H9 (cell line): ENCODE results near the gene RAB6A. TPM values are rescaled to one million over a fixed set of nuclear protein-coding genes. Genes with fewer than 3 reads are reported as not detected.

Experiments
- DNase-seq: peaks from one replicate; pipeline ENCODE4 v3.0.0-alpha.2; 2017
- H2AFZ ChIP-seq: one replicate; pipeline ENCODE4 v1.6.1; 2013; ENCODE audit warnings: mild to moderate bottlenecking, low read length, control low read depth, moderate library complexity
- H2AK5ac ChIP-seq: 2 replicates; pipeline ENCODE4 v1.6.1; 2013; ENCODE audit warnings: low read length, control low read depth, mixed read lengths; ENCODE audit not compliant: insufficient read length
- H2BK120ac ChIP-seq: one replicate; pipeline ENCODE4 v1.6.1; 2013; ENCODE audit warnings: low read depth, mild to moderate bottlenecking, low read length, control low read depth, inconsistent platforms; ENCODE audit not compliant: poor library complexity, severe bottlenecking
- H2BK12ac ChIP-seq: 2 replicates; pipeline ENCODE4 v1.6.1; 2013; ENCODE audit warnings: low read length, control low read depth, mixed read lengths, low read depth; ENCODE audit not compliant: insufficient read length
- H2BK15ac ChIP-seq: 2 replicates; pipeline ENCODE4 v1.6.1; 2013; ENCODE audit warnings: low read depth, low read length, control low read depth
- H2BK20ac ChIP-seq: one replicate; pipeline ENCODE4 v1.6.1; 2013; ENCODE audit warnings: low read depth, mild to moderate bottlenecking, low read length, control low read depth, inconsistent platforms; ENCODE audit not compliant: poor library complexity, severe bottlenecking
- H2BK5ac ChIP-seq: 2 replicates; pipeline ENCODE4 v1.6.1; 2013; ENCODE audit warnings: low read length, control low read depth, mixed read lengths; ENCODE audit not compliant: insufficient read length
- H3K14ac ChIP-seq: 2 replicates; pipeline ENCODE4 v1.6.1; 2013; ENCODE audit warnings: low read length, control low read depth; ENCODE audit not compliant: insufficient read depth
- H3K18ac ChIP-seq: 2 replicates; pipeline ENCODE4 v1.6.1; 2013; ENCODE audit warnings: low read depth, mild to moderate bottlenecking, mixed read lengths, low read length, control low read depth; ENCODE audit not compliant: insufficient read length
- H3K23ac ChIP-seq: 2 replicates; pipeline ENCODE4 v1.6.1; 2013; ENCODE audit warnings: low read length, control low read depth, mixed read lengths, low read depth; ENCODE audit not compliant: insufficient read length
- H3K23me2 ChIP-seq: 2 replicates; pipeline ENCODE4 v1.6.1; 2013; ENCODE audit warnings: low read depth, mild to moderate bottlenecking, mixed read lengths, low read length, control low read depth; ENCODE audit not compliant: insufficient read length, poor library complexity, severe bottlenecking
- H3K27ac ChIP-seq: 2 replicates; pipeline ENCODE4 v1.5.1; 2013; ENCODE audit warnings: low read length, control low read depth, mixed read lengths, low read depth; ENCODE audit not compliant: insufficient read length
- H3K27me3 ChIP-seq: 2 replicates; pipeline ENCODE4 v1.6.1; 2013; ENCODE audit warnings: low read length, control low read depth, inconsistent platforms; ENCODE audit not compliant: insufficient read depth
- H3K4ac ChIP-seq: 2 replicates; pipeline ENCODE4 v1.6.1; 2013; ENCODE audit warnings: low read depth, mild to moderate bottlenecking, control low read depth, inconsistent platforms, low read length, moderate library complexity
- H3K4me1 ChIP-seq: 2 replicates; pipeline ENCODE4 v1.6.1; 2013; ENCODE audit warnings: low read length, control low read depth, inconsistent platforms; ENCODE audit not compliant: insufficient read depth
- H3K4me2 ChIP-seq: 2 replicates; pipeline ENCODE4 v1.6.1; 2013; ENCODE audit warnings: low read length, control low read depth, mixed read lengths; ENCODE audit not compliant: insufficient read length, insufficient read depth
- H3K56ac ChIP-seq: 2 replicates; pipeline ENCODE4 v1.6.1; 2013; ENCODE audit warnings: low read depth, mild to moderate bottlenecking, mixed read lengths, low read length, control low read depth; ENCODE audit not compliant: insufficient read length
- H3K79me1 ChIP-seq: 2 replicates; pipeline ENCODE4 v1.6.1; 2013; ENCODE audit warnings: low read depth, mild to moderate bottlenecking, moderate library complexity, low read length, control low read depth, inconsistent platforms; ENCODE audit not compliant: insufficient read depth, poor library complexity, severe bottlenecking
- H3K79me2 ChIP-seq: 2 replicates; pipeline ENCODE4 v1.6.1; 2013; ENCODE audit warnings: low read length, control low read depth, inconsistent platforms; ENCODE audit not compliant: insufficient read depth
- H3K9ac ChIP-seq: 2 replicates; pipeline ENCODE4 v1.6.1; 2013; ENCODE audit warnings: low read length, control low read depth, mixed read lengths; ENCODE audit not compliant: insufficient read length; ENCODE audit errors: extremely low read depth
- H3K9me3 ChIP-seq: one replicate; pipeline ENCODE4 v1.6.1; 2013; ENCODE audit warnings: low read depth, low read length, inconsistent platforms; ENCODE audit not compliant: control insufficient read depth
- H3T11ph ChIP-seq: one replicate; pipeline ENCODE4 v1.6.1; 2013; ENCODE audit warnings: mild to moderate bottlenecking, low read length, control low read depth, inconsistent platforms
- H4K20me1 ChIP-seq: one replicate; pipeline ENCODE4 v1.6.1; 2013; ENCODE audit not compliant: control insufficient read depth, insufficient read length, insufficient read depth
- H4K5ac ChIP-seq: 2 replicates; pipeline ENCODE4 v1.6.1; 2013; ENCODE audit warnings: low read depth, mild to moderate bottlenecking, mixed read lengths, low read length, control low read depth; ENCODE audit not compliant: insufficient read length
- H4K8ac ChIP-seq: replicated peaks from 2 replicates; pipeline ENCODE4 v1.6.1; 2013; ENCODE audit warnings: low read length, control low read depth, mixed read lengths, low read depth; ENCODE audit not compliant: insufficient read length
- H4K91ac ChIP-seq: 2 replicates; pipeline ENCODE4 v1.6.1; 2013; ENCODE audit warnings: low read depth, mild to moderate bottlenecking, moderate library complexity, mixed read lengths, low read length, control low read depth; ENCODE audit not compliant: insufficient read length
- H3K27ac Mint-ChIP-seq, 3 experiments: 2 replicates in 2 of 3; 3 replicates in 1 of 3; pipeline ENCODE4 v1.8.0; 2020 to 2021; ENCODE audit warnings: mixed read lengths in 3 of 3, mild to moderate bottlenecking in 1 of 3, moderate library complexity in 1 of 3
- H3K27me3 Mint-ChIP-seq: 2 replicates; pipeline ENCODE4 v1.8.0; 2021; ENCODE audit warnings: low read depth, mild to moderate bottlenecking, moderate library complexity, mixed read lengths
- H3K36me3 Mint-ChIP-seq, 3 experiments: 2 replicates in 2 of 3; 3 replicates in 1 of 3; pipeline ENCODE4 v1.8.0; 2020 to 2021; ENCODE audit warnings: low read depth in 3 of 3, mixed read lengths in 3 of 3; ENCODE audit not compliant: insufficient read depth in 1 of 3
- H3K4me1 Mint-ChIP-seq, 2 experiments: 2 replicates each; pipeline ENCODE4 v1.8.0; 2020; ENCODE audit warnings: mixed read lengths in 2 of 2
- H3K4me3 Mint-ChIP-seq, 2 experiments: 2 replicates in 1 of 2; 3 replicates in 1 of 2; pipeline ENCODE4 v1.8.0; 2020 to 2021; ENCODE audit warnings: mild to moderate bottlenecking in 2 of 2, mixed read lengths in 2 of 2, moderate library complexity in 1 of 2
- H3K9me3 Mint-ChIP-seq, 2 experiments: 2 replicates in 1 of 2; 3 replicates in 1 of 2; pipeline ENCODE4 v1.8.0; 2020; ENCODE audit warnings: mild to moderate bottlenecking in 2 of 2, mixed read lengths in 2 of 2, moderate library complexity in 1 of 2
- WGBS: extraction: QIAGEN DNeasy Blood & Tissue Kit; methylation state at CpG from one replicate; pipeline ENCODE4 v1.1.7; 2013; ENCODE audit warnings: missing lambda C conversion rate, low lambda C conversion rate, mixed read lengths; ENCODE audit not compliant: insufficient read length; ENCODE audit errors: extremely low coverage; 5-methylcytosine and 5-hydroxymethylcytosine counted together
- total RNA-seq: library from RNA; stranded (reverse); gene quantifications from 2 replicates; pipeline ENCODE4 v1.2.1, GENCODE V29; 2021
- TF ChIP-seq, protein P1 (sequence below): fragments of 200-600 bp; sonication (generic); conservative IDR thresholded peaks from 3 replicates; pipeline ENCODE4 v1.8.0; 2021; ENCODE audit warnings: antibody characterized with exemption, mild to moderate bottlenecking

The RAB6A gene
- total RNA-seq, 1 experiment from 2014 or later = 72.8 TPM

GRCh38 chr11:73801136-73801535, 40.3 kb upstream of the RAB6A start:
- WGBS = no CpG with 5 or more reads among the region's 1 CpG
- H3K4me2 ChIP-seq = no peak overlapping the region
- no peak overlapping the region for H3T11ph ChIP-seq

More at GRCh38 chr11:73801136-73801535, 40.3 kb upstream of the RAB6A start:
- H3K4me3 Mint-ChIP-seq = no peak overlapping the region
- H4K91ac ChIP-seq = no peak overlapping the region
- no peaks in the 10 kb centered on the region for H3K27me3 Mint-ChIP-seq
- H3K56ac ChIP-seq = no peak overlapping the region
- H3K4me1 ChIP-seq = no peaks in the 10 kb centered on the region
- H3K14ac ChIP-seq = no peak overlapping the region
- DNase-seq = no peak
- peaks cover 0 to 8% (median 0%) of the 10 kb centered on the region in 3 experiments; a peak in 2 of 7 replicates for H3K36me3 Mint-ChIP-seq
- no peaks in the 10 kb centered on the region for H3K9me3 Mint-ChIP-seq
- no peak overlapping the region for H3K4ac ChIP-seq
- H2AK5ac ChIP-seq = no peak overlapping the region
- H3K23ac ChIP-seq = no peak overlapping the region
- H2BK12ac ChIP-seq = no peak overlapping the region
- H3K4me1 Mint-ChIP-seq = no peaks in the 10 kb centered on the region
- no peaks in the 10 kb centered on the region for H3K23me2 ChIP-seq
- no peak overlapping the region for H2AFZ ChIP-seq
- no peak overlapping the region for H3K9ac ChIP-seq
- no peaks in the 10 kb centered on the region; the same call in 1 of the 2 replicates for H3K79me2 ChIP-seq
- no peak overlapping the region for H2BK15ac ChIP-seq
- H3K18ac ChIP-seq = no peak overlapping the region
- no peaks in the 10 kb centered on the region for H4K20me1 ChIP-seq
- H2BK20ac ChIP-seq = no peak overlapping the region
- H4K5ac ChIP-seq = no peak overlapping the region
- no peaks in the 10 kb centered on the region for H3K9me3 ChIP-seq
- peaks cover 6% of the 10 kb centered on the region for H3K79me1 ChIP-seq
- H3K27ac Mint-ChIP-seq = no peak overlapping the region
- no peak overlapping the region for H3K27ac ChIP-seq
- TF ChIP-seq, protein P1, sequence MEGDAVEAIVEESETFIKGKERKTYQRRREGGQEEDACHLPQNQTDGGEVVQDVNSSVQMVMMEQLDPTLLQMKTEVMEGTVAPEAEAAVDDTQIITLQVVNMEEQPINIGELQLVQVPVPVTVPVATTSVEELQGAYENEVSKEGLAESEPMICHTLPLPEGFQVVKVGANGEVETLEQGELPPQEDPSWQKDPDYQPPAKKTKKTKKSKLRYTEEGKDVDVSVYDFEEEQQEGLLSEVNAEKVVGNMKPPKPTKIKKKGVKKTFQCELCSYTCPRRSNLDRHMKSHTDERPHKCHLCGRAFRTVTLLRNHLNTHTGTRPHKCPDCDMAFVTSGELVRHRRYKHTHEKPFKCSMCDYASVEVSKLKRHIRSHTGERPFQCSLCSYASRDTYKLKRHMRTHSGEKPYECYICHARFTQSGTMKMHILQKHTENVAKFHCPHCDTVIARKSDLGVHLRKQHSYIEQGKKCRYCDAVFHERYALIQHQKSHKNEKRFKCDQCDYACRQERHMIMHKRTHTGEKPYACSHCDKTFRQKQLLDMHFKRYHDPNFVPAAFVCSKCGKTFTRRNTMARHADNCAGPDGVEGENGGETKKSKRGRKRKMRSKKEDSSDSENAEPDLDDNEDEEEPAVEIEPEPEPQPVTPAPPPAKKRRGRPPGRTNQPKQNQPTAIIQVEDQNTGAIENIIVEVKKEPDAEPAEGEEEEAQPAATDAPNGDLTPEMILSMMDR = no peak
- no peak overlapping the region for H2BK120ac ChIP-seq
- H4K8ac ChIP-seq = no peak overlapping the region
- H2BK5ac ChIP-seq = no peak overlapping the region
- no peaks in the 10 kb centered on the region for H3K27me3 ChIP-seq
